COR-L47 (cell line): ENCODE data around the gene PA2G4.
"Not testable (repeated sequence)": the region's sequence is repeated elsewhere in the genome, so short reads cannot be mapped to it uniquely, and the experiment has no call there.

ENCODE experiments used
- DNase-seq: peaks from one replicate; lab custom pipeline; 2025; lab: John Stamatoyannopoulos, UW

PA2G4 gene

GRCh38 chr12:56104109-56104814 lies at the start of gene PA2G4:
PA2G4 (plus strand) TSS chr12:56104559; CDS start chr12:56104738, 179 bp downstream.
- DNase-seq: peak; percentile 98

GRCh38 chr12:56059964-56060363 lies 44.4 kb upstream of the PA2G4 start:
- DNase-seq: not testable (repeated sequence)

- no peak for DNase-seq
These were observed 42.4 kb upstream of the PA2G4 start for GRCh38 chr12:56061982-56062381.

GRCh38 chr12:56062996-56063395 lies 41.4 kb upstream of the PA2G4 start:
- no peak for DNase-seq

GRCh38 chr12:56071648-56072047 lies 32.7 kb upstream of the PA2G4 start:
- DNase-seq: no peak

GRCh38 chr12:56074396-56074795 lies 30.0 kb upstream of the PA2G4 start:
- no peak for DNase-seq

GRCh38 chr12:56077966-56078365 lies 26.4 kb upstream of the PA2G4 start:
- not testable (repeated sequence) for DNase-seq

GRCh38 chr12:56078427-56078826 lies 25.9 kb upstream of the PA2G4 start:
- DNase-seq: no peak

GRCh38 chr12:56078931-56079722 lies 25.2 kb upstream of the PA2G4 start:
- peak; percentile 65 for DNase-seq

- peak; percentile 56 for DNase-seq
These were observed 24.4 kb upstream of the PA2G4 start, which contains the start of gene ERBB3 for GRCh38 chr12:56079723-56080555. ERBB3 (plus strand) TSS chr12:56080165; CDS start chr12:56080301, 136 bp downstream.

GRCh38 chr12:56080556-56081138 lies 23.7 kb upstream of the PA2G4 start:
- DNase-seq: no peak

- DNase-seq: no peak
These were observed 22.7 kb upstream of the PA2G4 start for GRCh38 chr12:56081393-56082347.

- DNase-seq: no peak
These were observed 22.0 kb upstream of the PA2G4 start for GRCh38 chr12:56082382-56082781.

- DNase-seq: no peak
These were observed 21.4 kb upstream of the PA2G4 start for GRCh38 chr12:56082967-56083366.

GRCh38 chr12:56084958-56085543 lies 19.3 kb upstream of the PA2G4 start:
- DNase-seq: no peak

GRCh38 chr12:56086096-56086495 lies 18.3 kb upstream of the PA2G4 start:
- no peak for DNase-seq

- no peak for DNase-seq
These were observed 17.8 kb upstream of the PA2G4 start for GRCh38 chr12:56086608-56087007.

GRCh38 chr12:56087220-56087619 lies 17.1 kb upstream of the PA2G4 start:
- DNase-seq: no peak

GRCh38 chr12:56097738-56098137 lies 6.6 kb upstream of the PA2G4 start:
- DNase-seq: no peak

GRCh38 chr12:56098592-56098991 lies 5.8 kb upstream of the PA2G4 start:
- DNase-seq: no peak
